ENCODE measurements around the gene RAB9A. TPM values are rescaled to one million over a fixed set of nuclear protein-coding genes. Genes with fewer than 3 reads are reported as not detected.

The RAB9A gene
- total RNA-seq, 1 donor from 2014 or later: 33.5 TPM

DNA sequence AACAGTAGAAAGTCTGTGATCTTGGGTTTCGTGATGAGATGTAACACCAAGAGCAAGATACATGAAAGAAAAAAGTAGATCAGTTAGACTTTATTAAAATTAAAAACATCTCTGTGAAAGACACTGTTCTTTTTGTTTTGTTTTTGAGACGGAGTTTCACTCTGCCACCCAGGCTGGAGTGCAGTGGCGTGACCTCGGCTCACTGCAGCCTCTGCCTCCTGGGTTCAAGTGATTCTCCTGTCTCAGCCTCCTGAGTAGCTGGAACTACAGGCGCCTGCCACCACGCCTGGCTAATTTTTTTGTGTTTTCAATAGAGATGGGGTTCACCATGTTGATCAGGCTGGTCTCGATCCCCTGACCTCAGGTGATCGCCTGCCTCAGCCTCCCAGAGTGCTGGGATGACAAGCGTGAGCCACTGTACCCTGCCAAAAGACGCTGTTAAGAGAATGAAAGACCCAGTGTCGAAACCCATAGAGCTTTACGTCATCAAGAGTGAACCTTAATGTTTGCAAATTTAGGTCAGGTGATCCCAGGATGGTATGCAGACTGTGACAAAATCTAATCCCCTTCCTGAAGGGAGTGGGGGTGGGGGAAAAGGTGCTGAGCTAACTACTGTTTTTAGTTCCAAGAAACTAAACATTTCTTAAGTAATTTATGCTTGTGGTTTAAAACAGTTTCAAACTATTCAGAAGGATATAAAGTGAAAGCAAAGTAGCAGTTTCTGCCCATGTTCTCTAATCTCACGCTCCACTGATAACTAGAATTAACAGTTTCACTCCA lies 53.7 kb downstream of the RAB9A start:
- DNase-seq (ENCODE audit: extremely low read depth, low read depth, low spot score): no peak

DNA sequence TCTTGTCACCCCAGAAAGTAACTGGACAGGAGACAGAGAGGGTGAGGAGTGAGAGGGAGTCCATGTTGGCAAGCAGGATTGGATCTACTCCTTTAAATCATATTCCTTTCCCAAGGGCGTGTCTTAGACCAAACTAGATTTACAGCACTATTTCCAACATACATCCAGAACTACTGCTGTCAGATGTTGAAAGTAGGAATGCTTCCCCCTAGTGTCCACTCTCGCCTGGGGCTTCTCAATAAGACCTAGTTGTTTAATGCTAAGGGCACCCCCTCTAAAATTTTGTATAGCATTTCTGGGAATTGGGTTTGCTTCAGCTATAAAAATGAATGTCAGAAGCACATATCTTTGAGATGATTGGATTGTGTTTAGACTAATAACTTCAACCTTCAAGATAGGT lies 58.9 kb downstream of the RAB9A start:
- peak; percentile 29 for DNase-seq (ENCODE audit: extremely low read depth, low read depth, low spot score)

DNA sequence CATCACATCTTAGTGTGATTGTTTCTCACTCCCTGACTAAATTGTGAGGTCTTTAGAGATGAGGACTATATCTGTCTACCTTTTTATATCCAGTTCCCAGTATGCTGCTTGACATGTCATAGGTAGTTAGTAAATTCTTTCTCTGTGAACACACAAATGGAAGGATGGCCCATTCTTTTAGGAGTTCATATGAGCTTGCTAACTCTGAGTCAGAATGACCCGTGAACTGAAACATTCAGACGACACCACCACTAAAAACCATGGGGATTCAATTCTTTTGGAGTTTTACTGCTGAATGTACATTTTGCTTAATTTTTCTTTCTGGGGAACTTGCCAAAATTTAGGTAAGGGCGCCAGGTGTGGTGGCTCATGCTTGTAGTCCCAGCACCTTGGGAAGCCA lies 59.6 kb downstream of the RAB9A start:
- no peak for DNase-seq (ENCODE audit: extremely low read depth, low read depth, low spot score)

DNA sequence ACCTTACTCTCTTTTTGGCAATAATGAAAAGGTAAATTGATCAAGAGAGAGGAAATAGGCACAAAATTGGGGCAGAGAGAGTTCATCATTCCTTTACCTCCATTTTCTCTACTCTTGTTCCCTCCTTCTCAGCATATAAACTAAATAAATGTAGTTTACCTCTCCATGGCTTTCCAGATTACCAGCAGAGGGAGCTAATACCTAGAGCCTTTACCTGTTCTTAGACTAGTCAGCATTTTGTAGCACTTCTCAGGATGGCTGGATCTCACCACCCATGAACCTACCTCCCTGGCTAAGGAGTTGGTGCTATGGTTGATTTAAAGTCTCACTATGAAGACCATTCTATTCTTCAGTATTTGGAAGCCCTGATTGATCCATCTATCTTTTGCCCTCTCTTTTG lies 61.3 kb downstream of the RAB9A start:
- no peak for DNase-seq (ENCODE audit: extremely low read depth, low read depth, low spot score)

DNA sequence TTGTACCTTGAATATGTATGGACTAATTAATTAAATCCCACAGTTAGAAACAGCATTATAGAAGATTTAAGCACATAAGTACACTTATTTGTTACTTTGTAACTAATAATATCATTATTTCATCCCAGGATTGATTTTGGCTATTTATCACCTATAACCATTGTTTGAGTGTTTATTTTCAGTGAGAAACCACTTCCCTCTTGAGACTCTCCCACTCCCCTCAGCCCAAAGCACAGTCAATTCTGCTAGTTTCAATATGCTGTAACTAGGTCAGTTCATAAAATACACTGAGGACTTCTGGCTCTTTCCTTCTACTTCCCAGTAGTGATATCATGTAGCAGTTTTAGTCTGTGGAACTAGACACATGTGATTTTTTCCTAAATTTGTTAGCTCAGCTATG lies 61.9 kb downstream of the RAB9A start:
- no peak for DNase-seq (ENCODE audit: extremely low read depth, low read depth, low spot score)

DNA sequence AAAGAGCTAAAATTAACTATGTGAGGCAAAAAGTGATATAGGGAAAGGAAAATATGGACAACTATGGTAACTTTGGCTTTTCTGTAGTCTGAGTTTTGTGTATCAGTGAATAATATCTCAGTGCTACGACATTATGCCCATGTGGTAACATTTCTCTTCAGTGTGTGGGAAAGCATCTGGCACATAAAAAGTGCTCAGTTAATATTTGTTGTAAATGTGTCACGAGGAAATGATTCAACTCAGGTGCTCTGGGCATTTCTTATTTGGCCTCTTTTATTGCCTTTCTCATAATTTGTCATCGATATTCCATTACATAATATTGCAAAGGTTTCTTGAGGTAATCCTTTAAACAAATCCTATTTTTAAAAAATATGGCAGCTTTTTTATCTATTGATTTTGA lies 63.2 kb downstream of the RAB9A start:
- no peak for DNase-seq (ENCODE audit: extremely low read depth, low read depth, low spot score)

DNA sequence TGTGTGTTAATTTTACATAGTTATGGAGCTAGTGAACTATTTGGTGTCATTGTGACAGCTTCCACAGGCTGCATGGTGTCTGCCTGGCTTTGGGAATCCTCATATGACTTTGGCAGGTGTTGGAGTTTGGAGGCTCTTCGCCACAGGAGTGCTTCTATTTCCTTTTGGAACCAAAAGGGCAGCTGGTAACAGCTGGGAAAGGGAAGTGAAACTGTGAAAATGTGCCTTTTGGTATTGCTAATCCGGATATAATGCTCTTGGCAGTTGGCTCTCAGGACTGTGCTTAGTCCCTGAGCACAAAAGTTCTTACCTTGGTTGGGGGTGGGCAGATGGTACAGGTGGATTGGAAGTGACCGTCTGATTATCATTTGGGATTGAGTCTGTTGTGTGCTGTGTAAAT lies 63.7 kb downstream of the RAB9A start:
- no peak for DNase-seq (ENCODE audit: extremely low read depth, low read depth, low spot score)

DNA sequence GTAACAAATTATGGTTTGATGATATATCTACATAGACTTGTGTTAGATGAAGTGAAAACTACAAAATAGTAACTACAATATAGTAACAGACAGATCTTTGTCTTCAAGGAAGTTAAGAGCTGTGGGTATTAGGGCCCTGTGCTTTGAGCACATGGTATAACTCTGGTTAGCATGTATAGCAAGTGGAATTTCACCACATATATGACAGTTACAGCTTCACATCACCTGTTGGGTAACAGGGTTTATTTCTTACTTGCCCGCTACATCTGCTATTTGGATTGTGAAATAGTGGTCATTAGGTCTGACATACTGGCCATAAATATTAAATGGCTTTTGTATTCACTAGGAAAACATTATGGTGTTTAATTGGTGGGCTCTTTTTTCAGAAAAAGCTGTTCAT lies 65.8 kb downstream of the RAB9A start:
- DNase-seq (ENCODE audit: extremely low read depth, low read depth, low spot score): no peak

DNA sequence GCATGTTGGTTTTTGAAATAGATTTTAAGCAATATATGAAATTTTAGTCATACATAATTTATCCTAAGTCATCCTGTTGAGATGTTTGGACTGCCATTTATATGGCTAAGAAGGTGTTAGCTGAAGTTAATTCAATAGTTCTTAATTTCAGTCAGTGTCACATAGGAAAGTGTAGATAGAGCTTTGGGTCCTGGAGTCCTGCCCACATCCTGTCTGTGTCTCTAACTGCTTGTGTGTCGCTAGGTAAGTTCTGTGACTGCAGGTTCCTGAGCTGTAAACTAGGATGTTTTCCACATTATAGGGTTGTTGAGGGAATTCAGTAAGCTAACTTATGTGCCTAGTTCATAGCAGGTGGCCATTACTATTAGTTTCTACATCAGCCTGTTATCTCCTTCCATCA lies 66.3 kb downstream of the RAB9A start:
- DNase-seq (ENCODE audit: extremely low read depth, low read depth, low spot score): no peak

DNA sequence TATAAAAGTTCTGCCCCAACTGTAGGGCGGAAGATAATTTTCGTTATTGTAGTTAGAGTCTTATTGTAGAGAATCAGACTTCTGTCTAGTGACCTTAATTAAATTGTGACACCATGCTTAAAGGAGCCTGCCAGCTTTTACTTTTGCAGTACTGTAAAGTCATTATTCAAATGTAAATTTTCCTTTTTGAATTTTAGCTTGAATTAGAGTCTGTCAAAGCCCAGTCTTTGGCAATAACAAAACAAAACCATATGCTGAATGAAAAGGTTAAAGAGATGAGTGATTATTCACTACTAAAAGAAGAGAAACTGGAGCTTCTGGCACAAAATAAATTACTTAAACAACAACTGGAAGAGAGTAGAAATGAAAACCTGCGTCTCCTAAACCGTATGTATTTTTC lies 67.5 kb downstream of the RAB9A start:
- DNase-seq (ENCODE audit: extremely low read depth, low read depth, low spot score): no peak

DNA sequence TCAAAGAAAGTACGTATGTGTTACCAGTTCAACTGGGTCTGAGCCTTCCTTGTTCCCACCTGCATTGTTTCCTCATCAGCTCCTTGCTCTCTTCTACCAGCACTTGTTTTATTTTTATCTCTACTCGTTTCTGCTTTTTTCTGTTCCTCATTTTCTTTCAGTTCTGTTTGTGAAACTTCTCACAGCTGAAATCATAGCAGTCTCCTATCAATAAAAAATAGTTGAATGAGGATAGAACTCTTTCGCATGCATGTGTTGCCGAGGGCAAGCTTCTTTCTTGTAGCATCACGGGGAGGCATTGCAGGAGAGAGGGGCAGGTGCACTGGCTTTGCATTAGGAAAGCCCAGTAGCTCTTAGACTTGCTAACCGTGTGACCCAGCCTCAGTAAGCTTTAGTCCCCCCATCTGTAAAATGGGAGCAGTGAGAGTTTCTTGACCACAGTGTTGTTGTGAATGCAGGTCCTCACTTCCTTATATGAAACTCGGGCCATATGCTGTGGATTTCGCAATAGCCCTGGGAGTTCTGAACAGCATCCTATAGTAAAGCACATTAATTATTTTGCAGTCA lies 70.3 kb downstream of the RAB9A start:
- no peak for DNase-seq (ENCODE audit: extremely low read depth, low read depth, low spot score)

Other genes with a start within 250 kb of the RAB9A start
- gene EGFL6, start 119.5 kb upstream of the RAB9A start, total RNA-seq: not detected in 2 replicates
- gene TCEANC, start 36.0 kb upstream of the RAB9A start, total RNA-seq: 1.3 and 3.3 TPM in 2 replicates
- gene TRAPPC2, start 45.5 kb downstream of the RAB9A start, total RNA-seq: 12.3 and 14.2 TPM in 2 replicates
- 8.2 and 11.1 TPM in 2 replicates for gene OFD1, start 45.6 kb downstream of the RAB9A start, total RNA-seq
- 0.06 and 2.9 TPM in 2 replicates for gene GPM6B, start 128.0 kb downstream of the RAB9A start, total RNA-seq

All from glomerular endothelial cell (primary cell).